ENCODE measurements around the gene ZNRD2. TPM values are rescaled to one million over a fixed set of nuclear protein-coding genes. Genes with fewer than 3 reads are reported as not detected.

The ZNRD2 gene
- total RNA-seq, 2 donors from 2014 or later: 39.2 to 66.9 TPM

- Histone ChIP-seq H3K27ac (no peak overlapping the region), H3K27me3 (no peaks in the 10 kb centered on the region), H3K9me3 (no peaks in the 10 kb centered on the region), H3K4me1 (peaks cover 20% of the 10 kb centered on the region), H3K4me3 (no peak overlapping the region), H3K36me3 (replicated peaks in 1 of 2; ENCODE audit: insufficient read depth in 1 of 2, low read depth in 2 of 2) (peaks cover 0 to 18% of the 10 kb centered on the region in 2 donors)
- TF ChIP-seq CTCF (IDR thresholded peaks at IDR 0.05) (no peak), POLR2A (IDR thresholded peaks at IDR 0.05) (no peak)
- no peak for ATAC-seq
- no peak for DNase-seq
- 60 to 88% methylated on average over 2 to 10 of the region's 10 CpGs for WGBS, 2 donors
- intact Hi-C loops (cut with DNase I): no loop called here
These were observed 40.7 kb upstream of the ZNRD2 start for GRCh38 chr11:65529475-65530156.

- Histone ChIP-seq H3K27me3 (no peaks in the 10 kb centered on the region), H3K9me3 (no peaks in the 10 kb centered on the region), H3K36me3 (replicated peaks in 1 of 2; ENCODE audit: insufficient read depth in 1 of 2, low read depth in 2 of 2) (peaks cover 0 to 18% of the 10 kb centered on the region in 2 donors), H3K4me1 (peaks cover 20% of the 10 kb centered on the region), H3K4me3 (no peak overlapping the region), H3K27ac (no peak overlapping the region)
- DNase-seq: no peak
- no peak for ATAC-seq
- intact Hi-C loops (cut with DNase I): no loop called here
- TF ChIP-seq POLR2A (IDR thresholded peaks at IDR 0.05) (no peak), CTCF (IDR thresholded peaks at IDR 0.05) (no peak)
- WGBS, 2 donors: 83 to 92% methylated on average over 5 of the region's 5 CpGs
These were observed 40.1 kb upstream of the ZNRD2 start for GRCh38 chr11:65530157-65530496.

- Histone ChIP-seq H3K9me3 (no peaks in the 10 kb centered on the region), H3K36me3 (replicated peaks in 1 of 2; ENCODE audit: insufficient read depth in 1 of 2, low read depth in 2 of 2) (peaks cover 0 to 21% of the 10 kb centered on the region in 2 donors), H3K4me1 (peaks cover 7% of the 10 kb centered on the region), H3K27ac (no peak overlapping the region), H3K27me3 (no peaks in the 10 kb centered on the region), H3K4me3 (no peak overlapping the region)
- DNase-seq (no peak), ATAC-seq (no peak)
- intact Hi-C loops (cut with DNase I): no loop called here
- no peak for TF ChIP-seq CTCF (IDR thresholded peaks at IDR 0.05)
- TF ChIP-seq POLR2A (IDR thresholded peaks at IDR 0.05): no peak
- 82 to 88% methylated on average over 8 to 13 of the region's 15 CpGs for WGBS, 2 donors
These were observed 37.8 kb upstream of the ZNRD2 start for GRCh38 chr11:65532388-65533064.

- Histone ChIP-seq H3K9me3 (no peaks in the 10 kb centered on the region), H3K36me3 (replicated peaks in 1 of 2; ENCODE audit: insufficient read depth in 1 of 2, low read depth in 2 of 2) (peaks cover 0 to 22% of the 10 kb centered on the region in 2 donors), H3K4me1 (peaks cover 9% of the 10 kb centered on the region), H3K27me3 (no peaks in the 10 kb centered on the region), H3K27ac (no peak overlapping the region), H3K4me3 (no peak overlapping the region)
- TF ChIP-seq CTCF (IDR thresholded peaks at IDR 0.05) (no peak), POLR2A (IDR thresholded peaks at IDR 0.05) (no peak)
- WGBS, 2 donors: 80 to 85% methylated on average over 2 to 9 of the region's 9 CpGs
- ATAC-seq (no peak), DNase-seq (no peak)
- intact Hi-C loops (cut with DNase I): no loop called here
These were observed 35.2 kb upstream of the ZNRD2 start for GRCh38 chr11:65535102-65535501.
